Colonic mucosa (tissue), 4 donors: ENCODE data around the gene LHX6. TPM values are rescaled to one million over a fixed set of nuclear protein-coding genes. Genes with fewer than 3 reads are reported as not detected.

Experiments used
- DNase-seq: peaks from one replicate; pipeline ENCODE4 v3.0.0-alpha.2; 2020
- H3K27ac ChIP-seq: fragments of 200-600 bp; one replicate; pipeline ENCODE4 v1.8.0; 2021
- H3K27me3 ChIP-seq: fragments of 200-600 bp; one replicate; pipeline ENCODE4 v1.8.0; 2021
- H3K36me3 ChIP-seq: fragments of 200-600 bp; one replicate; pipeline ENCODE4 v1.8.0; 2021
- H3K4me1 ChIP-seq: fragments of 200-600 bp; one replicate; pipeline ENCODE4 v1.8.0; 2021; ENCODE audit warnings: mild to moderate bottlenecking
- H3K4me3 ChIP-seq: fragments of 200-600 bp; one replicate; pipeline ENCODE4 v1.8.0; 2021
- H3K9ac ChIP-seq, 2 donors: one replicate each; pipeline ENCODE4 v1.7.0; 2013; ENCODE audit warnings: control low read depth in 2 of 2, low read depth in 2 of 2, low read length in 2 of 2
- H3K9me3 ChIP-seq: fragments of 200-600 bp; one replicate; pipeline ENCODE4 v1.8.0; 2021
- CTCF ChIP-seq: fragments of 200-600 bp; IDR thresholded peaks from one replicate; pipeline ENCODE4 v1.8.0; 2022; ENCODE audit warnings: antibody characterized with exemption, mild to moderate bottlenecking
- intact Hi-C: fragments of 100-400 bp; cut with DNase I; formaldehyde crosslinking; loops from one replicate; pipeline ENCODE4 v1.14.1; 2022
- total RNA-seq, 2 donors: library from RNA; stranded (reverse); fragmentation: NEBNext Ultra II Directional in 1 of 2; extraction: Animal tissue kit (Norgen Biotek cat#: 25700) in 1 of 2; gene quantifications; one replicate each; pipeline ENCODE4 v1.2.1, GENCODE V29; 2021
- donor health status: healthy.
- donor health status: DM: no; HTN: no; CAD: no.
- donor health status: DM: no; HTN: no; CAD: no.

The LHX6 gene
- total RNA-seq, 2 donors from 2014 or later: 1.1 to 1.2 TPM

- Histone ChIP-seq H3K9ac (no peak overlapping the region), H3K36me3 (no peaks in the 10 kb centered on the region), H3K27ac (no peak overlapping the region), H3K4me1 (no peaks in the 10 kb centered on the region), H3K4me3 (no peak overlapping the region), H3K27me3 (no peaks in the 10 kb centered on the region), H3K9me3 (no peaks in the 10 kb centered on the region)
- intact Hi-C loops: no loop called here
- DNase-seq: no peak
- TF ChIP-seq CTCF: no peak
These were observed 45.3 kb downstream of the LHX6 start for GRCh38 chr9:122183501-122183900.

GRCh38 chr9:122180633-122181032, 48.1 kb downstream of the LHX6 start:
- Histone ChIP-seq H3K4me1 (no peaks in the 10 kb centered on the region), H3K4me3 (no peak overlapping the region), H3K27ac (no peak overlapping the region), H3K27me3 (no peaks in the 10 kb centered on the region), H3K9me3 (no peaks in the 10 kb centered on the region), H3K9ac (no peak overlapping the region), H3K36me3 (no peaks in the 10 kb centered on the region)
- no peak for TF ChIP-seq CTCF
- DNase-seq: no peak
- intact Hi-C loops: no loop called here

DNA sequence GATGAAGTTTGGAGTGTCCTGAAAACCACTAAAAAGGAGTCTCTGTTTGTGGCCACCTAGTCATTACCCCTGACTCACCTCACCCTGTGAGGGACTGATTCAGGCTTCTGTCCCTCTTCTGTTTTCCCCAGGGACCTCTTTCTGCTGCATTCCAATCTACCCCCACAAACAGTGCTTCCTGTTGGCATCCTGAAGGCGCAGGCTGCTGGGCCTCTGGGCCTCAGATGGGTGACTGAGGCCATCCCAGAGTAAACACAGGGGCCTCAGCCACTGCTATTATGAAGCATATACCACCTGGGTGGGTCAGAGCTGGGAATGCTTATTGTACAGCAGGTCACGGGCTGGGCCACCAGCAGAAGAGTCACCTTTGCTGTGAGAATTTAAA, 49.1 kb downstream of the LHX6 start:
- H3K27ac ChIP-seq: no peak overlapping the region
- H3K27me3 ChIP-seq: no peaks in the 10 kb centered on the region
- no peaks in the 10 kb centered on the region for H3K4me1 ChIP-seq
- intact Hi-C loops: no loop called here
- no peaks in the 10 kb centered on the region for H3K9me3 ChIP-seq
- H3K9ac ChIP-seq: no peak overlapping the region
- no peak overlapping the region for H3K4me3 ChIP-seq
- no peak for TF ChIP-seq CTCF
- H3K36me3 ChIP-seq: no peaks in the 10 kb centered on the region
- no peak for DNase-seq

- Histone ChIP-seq H3K27me3 (no peaks in the 10 kb centered on the region), H3K27ac (no peak overlapping the region), H3K9ac (no peak overlapping the region), H3K36me3 (no peaks in the 10 kb centered on the region), H3K9me3 (no peaks in the 10 kb centered on the region), H3K4me1 (no peaks in the 10 kb centered on the region), H3K4me3 (no peak overlapping the region)
- peak; percentile 61 for DNase-seq
- TF ChIP-seq CTCF: no peak
- intact Hi-C loops: no loop called here
These were observed 49.6 kb downstream of the LHX6 start for GRCh38 chr9:122179054-122179689.

- Histone ChIP-seq H3K9ac (no peak overlapping the region), H3K27ac (no peak overlapping the region), H3K9me3 (no peaks in the 10 kb centered on the region), H3K27me3 (no peaks in the 10 kb centered on the region), H3K4me3 (no peak overlapping the region), H3K36me3 (no peaks in the 10 kb centered on the region), H3K4me1 (no peaks in the 10 kb centered on the region)
- no peak for DNase-seq
- TF ChIP-seq CTCF: no peak
- intact Hi-C loops: no loop called here
These were observed 51.8 kb downstream of the LHX6 start for GRCh38 chr9:122176916-122177315.
